DOHH2 (cell line): ENCODE data around the gene IFTAP.

Experiments used
- H3F3A ChIP-seq: fragments of 200-600 bp; sonication (generic), shearing (Covaris generic); 2 replicates; pipeline ENCODE4 v1.6.0; 2016; ENCODE audit warnings: antibody characterized with exemption, mild to moderate bottlenecking; ENCODE audit not compliant: control insufficient read depth, insufficient read depth
- H3K27ac ChIP-seq: fragments of 200-600 bp; sonication (generic); 2 replicates; pipeline ENCODE4 v1.5.1; 2014; ENCODE audit warnings: low read depth, mild to moderate bottlenecking, low read length, moderate library complexity
- H3K27me3 ChIP-seq: fragments of 200-600 bp; sonication (generic); 2 replicates; pipeline ENCODE4 v1.6.1; 2014; ENCODE audit warnings: mild to moderate bottlenecking, low read length, mixed read lengths; ENCODE audit not compliant: control insufficient read depth
- H3K36me3 ChIP-seq: fragments of 200-600 bp; sonication (generic); 2 replicates; pipeline ENCODE4 v1.6.1; 2014; ENCODE audit warnings: mild to moderate bottlenecking, low read length, moderate library complexity, mixed read lengths; ENCODE audit not compliant: control insufficient read depth
- H3K4me1 ChIP-seq: fragments of 200-600 bp; sonication (generic); 2 replicates; pipeline ENCODE4 v1.6.1; 2014; ENCODE audit warnings: mild to moderate bottlenecking, low read length, mixed read lengths; ENCODE audit not compliant: control insufficient read depth
- H3K4me2 ChIP-seq: fragments of 200-600 bp; sonication (generic); 2 replicates; pipeline ENCODE4 v1.6.0; 2014; ENCODE audit warnings: mild to moderate bottlenecking, low read length, moderate library complexity
- H3K4me3 ChIP-seq: fragments of 200-600 bp; sonication (generic); 2 replicates; pipeline ENCODE4 v1.5.1; 2014; ENCODE audit warnings: mild to moderate bottlenecking, low read length, mixed read lengths
- H3K79me2 ChIP-seq: fragments of 200-600 bp; sonication (generic); 2 replicates; pipeline ENCODE4 v1.6.1; 2014; ENCODE audit warnings: mild to moderate bottlenecking, low read length, mixed read lengths; ENCODE audit not compliant: control insufficient read depth
- H3K9me2 ChIP-seq: fragments of 200-600 bp; sonication (generic); replicated peaks from 2 replicates; pipeline ENCODE4 v1.6.1; 2014; ENCODE audit warnings: mild to moderate bottlenecking, low read length, mixed read lengths; ENCODE audit not compliant: control insufficient read depth
- H3K9me3 ChIP-seq: fragments of 200-600 bp; sonication (generic); 2 replicates; pipeline ENCODE4 v1.6.1; 2014; ENCODE audit warnings: antibody characterized with exemption, low read length, mixed read lengths; ENCODE audit not compliant: control insufficient read depth, insufficient read depth
- H4K20me1 ChIP-seq: fragments of 200-600 bp; sonication (generic); 2 replicates; pipeline ENCODE4 v1.6.0; 2014; ENCODE audit warnings: low read depth, mild to moderate bottlenecking, antibody characterized with exemption, low read length, moderate library complexity; ENCODE audit not compliant: control insufficient read depth, insufficient read depth
- CTCF ChIP-seq: fragments of 200-600 bp; sonication (generic); IDR thresholded peaks from one replicate; pipeline ENCODE4 v1.5.1; 2014; ENCODE audit warnings: antibody characterized with exemption, mild to moderate bottlenecking, low read depth, low read length; ENCODE audit not compliant: poor library complexity, severe bottlenecking
- EZH2phosphoT487 ChIP-seq: fragments of 200-600 bp; sonication (generic); IDR thresholded peaks from 2 replicates; pipeline ENCODE4 v1.6.1; 2017; ENCODE audit warnings: borderline replicate concordance, mild to moderate bottlenecking, antibody characterized with exemption, low read length, moderate library complexity, mixed read lengths

The IFTAP gene

GRCh38 chr11:36628765-36629244, 34.5 kb downstream of the IFTAP start:
- Histone ChIP-seq H3K36me3 (no peaks in the 10 kb centered on the region), H3K27me3 (no peaks in the 10 kb centered on the region), H3K4me2 (no peak overlapping the region), H3K79me2 (no peaks in the 10 kb centered on the region), H3K4me1 (no peaks in the 10 kb centered on the region), H3K27ac (no peak overlapping the region), H3K9me3 (no peaks in the 10 kb centered on the region), H3F3A (no peaks in the 10 kb centered on the region), H4K20me1 (no peaks in the 10 kb centered on the region), H3K9me2 (no peaks in the 10 kb centered on the region), H3K4me3 (no peak overlapping the region)
- TF ChIP-seq CTCF = no peak
- TF ChIP-seq EZH2phosphoT487 = no peak

DNA sequence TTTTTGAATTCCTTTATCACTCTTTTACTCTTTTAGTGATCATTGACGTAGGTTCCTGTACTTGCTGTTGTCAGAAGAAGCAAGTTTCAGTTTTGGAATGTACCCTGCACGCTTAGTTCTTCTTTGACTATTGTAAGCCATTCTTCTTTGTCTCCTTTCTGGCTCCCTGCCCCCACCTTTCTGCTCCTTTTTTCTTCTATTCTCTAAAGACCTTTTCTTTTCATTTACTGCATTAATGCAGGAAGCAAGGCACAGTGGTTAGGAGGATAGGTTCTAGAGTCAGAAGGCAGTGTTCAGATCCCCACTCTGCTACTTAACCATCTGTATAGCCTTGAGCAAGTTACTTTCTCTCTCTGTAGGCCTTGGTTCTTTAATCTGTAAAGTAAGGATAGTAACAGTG, 37.5 kb downstream of the IFTAP start:
- no peaks in the 10 kb centered on the region for H3K27me3 ChIP-seq
- H3K79me2 ChIP-seq = no peaks in the 10 kb centered on the region
- no peak overlapping the region for H3K4me2 ChIP-seq
- H3K4me3 ChIP-seq = no peak overlapping the region
- H3K9me2 ChIP-seq = no peaks in the 10 kb centered on the region; the same call in 1 of the 2 replicates
- no peaks in the 10 kb centered on the region for H3K36me3 ChIP-seq
- no peaks in the 10 kb centered on the region for H4K20me1 ChIP-seq
- H3K27ac ChIP-seq = no peak overlapping the region
- no peaks in the 10 kb centered on the region for H3F3A ChIP-seq
- no peaks in the 10 kb centered on the region for H3K9me3 ChIP-seq
- H3K4me1 ChIP-seq = no peaks in the 10 kb centered on the region
- TF ChIP-seq EZH2phosphoT487 = no peak
- TF ChIP-seq CTCF = no peak

DNA sequence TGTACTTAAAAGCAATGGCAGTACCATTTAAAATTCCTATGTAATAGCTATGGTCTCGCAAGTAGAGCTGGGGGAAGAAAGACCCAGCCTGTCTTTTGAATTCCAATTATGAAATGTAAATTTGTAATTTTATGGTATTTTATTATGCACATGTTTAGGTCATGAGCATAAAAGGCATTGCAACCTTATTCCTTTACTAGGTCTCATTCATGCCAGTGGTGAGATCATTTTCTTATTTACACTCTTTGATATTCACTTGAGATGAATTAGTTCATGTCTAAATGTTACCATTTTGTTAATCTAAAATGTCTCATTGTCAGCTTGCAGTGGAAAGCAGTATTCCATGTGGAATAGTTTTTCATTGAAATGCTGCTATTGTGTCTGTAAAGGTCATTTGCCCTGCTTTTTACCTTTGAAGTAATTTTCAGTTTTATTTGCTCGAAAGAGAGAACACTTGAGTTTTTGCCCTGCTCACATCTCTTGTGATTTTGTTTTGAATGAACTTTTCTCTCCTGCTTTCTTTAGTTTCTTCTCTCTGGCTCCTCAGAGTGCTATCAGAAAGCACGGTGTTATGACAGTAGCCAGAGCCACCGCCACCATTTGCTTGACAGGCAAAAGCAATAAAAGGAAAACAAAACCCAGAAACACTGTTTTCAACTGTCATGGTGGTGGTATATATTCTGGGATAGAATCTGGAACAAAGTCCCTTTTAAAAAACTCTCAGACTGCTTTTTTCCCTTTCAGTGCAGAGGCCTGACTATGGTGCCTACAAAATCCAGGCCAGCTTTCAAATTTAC, 41.0 kb downstream of the IFTAP start:
- Histone ChIP-seq H3K27me3 (no peaks in the 10 kb centered on the region), H3K36me3 (no peaks in the 10 kb centered on the region), H3K27ac (no peak overlapping the region), H3K4me3 (no peak overlapping the region), H3K79me2 (no peaks in the 10 kb centered on the region), H3F3A (no peaks in the 10 kb centered on the region), H3K9me2 (no peaks in the 10 kb centered on the region; the same call in 1 of the 2 replicates), H3K9me3 (no peaks in the 10 kb centered on the region), H3K4me2 (no peak overlapping the region), H3K4me1 (no peaks in the 10 kb centered on the region), H4K20me1 (no peaks in the 10 kb centered on the region)
- no peak for TF ChIP-seq EZH2phosphoT487
- no peak for TF ChIP-seq CTCF
